ENCODE results near the gene COL5A1. TPM values are rescaled to one million over a fixed set of nuclear protein-coding genes. Genes with fewer than 3 reads are reported as not detected.

The COL5A1 gene
- total RNA-seq, 4 donors from 2014 or later: 4.0 to 12.8 (median 6.3) TPM

DNA sequence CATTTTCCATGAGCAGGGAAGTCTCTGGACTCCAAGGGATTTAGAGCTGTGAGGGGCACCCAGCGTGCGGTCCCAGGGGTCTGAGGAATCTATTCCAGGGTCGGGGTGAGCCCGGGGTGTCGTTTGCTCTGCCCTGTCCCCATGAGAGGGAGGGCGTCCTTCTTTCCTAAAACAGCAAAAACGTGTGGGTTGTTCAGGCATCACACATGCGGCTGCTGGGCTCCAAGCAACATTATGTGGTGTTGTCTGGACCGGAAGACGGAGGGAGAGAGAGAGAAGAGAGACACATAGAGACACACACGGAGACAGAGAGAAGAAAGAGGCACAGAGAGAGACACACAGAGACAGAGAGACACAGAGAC, 42.7 kb upstream of the COL5A1 start:
- no peak overlapping the region for H3K4me3 ChIP-seq
- no peak for DNase-seq

GRCh38 chr9:134600371-134600770, 41.2 kb upstream of the COL5A1 start:
- H3K36me3 ChIP-seq: no peaks in the 10 kb centered on the region
- H3K27me3 ChIP-seq: peaks cover 0 to 48% (median 0%) of the 10 kb centered on the region in 4 donors
- DNase-seq: no peak
- no peak for TF ChIP-seq POLR2A (IDR thresholded peaks at IDR 0.05)
- no peak for TF ChIP-seq CTCF (IDR thresholded peaks at IDR 0.05)
- intact Hi-C loops (cut with DNase I): no loop called here
- H3K4me1 ChIP-seq: no peaks in the 10 kb centered on the region
- peaks cover 0 to 6% (median 0%) of the 10 kb centered on the region in 3 donors for H3K9me3 ChIP-seq
- 77 to 85% methylated on average over 4 to 5 of the region's 6 CpGs for WGBS, 2 donors
- H3K4me3 ChIP-seq: no peak overlapping the region
- no peak overlapping the region for H3K27ac ChIP-seq

More for the DNA sequence above, 42.7 kb upstream of the COL5A1 start:
- Histone ChIP-seq H3K36me3 (no peaks in the 10 kb centered on the region), H3K27ac (no peak overlapping the region), H3K27me3 (peaks cover 0 to 46% (median 0%) of the 10 kb centered on the region in 4 donors), H3K9me3 (peaks cover 0 to 6% (median 0%) of the 10 kb centered on the region in 3 donors), H3K4me1 (no peaks in the 10 kb centered on the region)
- intact Hi-C loops (cut with DNase I): loop anchor here (10.0 kb wide), 1 partner anchor 56 kb away; no protein-coding TSS in a partner anchor
- 63 to 93% methylated on average over 4 to 10 of the region's 11 CpGs for WGBS, 2 donors
- TF ChIP-seq CTCF (IDR thresholded peaks at IDR 0.05): no peak

GRCh38 chr9:134600836-134601638, 40.6 kb upstream of the COL5A1 start:
- Histone ChIP-seq H3K9me3 (peaks cover 0 to 6% (median 0%) of the 10 kb centered on the region in 3 donors), H3K36me3 (no peaks in the 10 kb centered on the region), H3K4me3 (no peak overlapping the region), H3K27me3 (peaks cover 0 to 48% (median 0%) of the 10 kb centered on the region in 4 donors), H3K4me1 (no peaks in the 10 kb centered on the region), H3K27ac (no peak overlapping the region)
- DNase-seq: no peak
- intact Hi-C loops (cut with DNase I): no loop called here
- 81 to 84% methylated on average over 8 of the region's 10 CpGs for WGBS, 2 donors
- TF ChIP-seq POLR2A (IDR thresholded peaks at IDR 0.05): no peak
- TF ChIP-seq CTCF (IDR thresholded peaks at IDR 0.05): no peak

- TF ChIP-seq CTCF (IDR thresholded peaks at IDR 0.05) (no peak), POLR2A (IDR thresholded peaks at IDR 0.05) (no peak)
- H3K27ac ChIP-seq: no peak overlapping the region
- intact Hi-C loops (cut with DNase I): no loop called here
- 81 to 88% methylated on average over 7 of the region's 7 CpGs for WGBS, 2 donors
- peaks cover 0 to 6% (median 0%) of the 10 kb centered on the region in 3 donors for H3K9me3 ChIP-seq
- peaks cover 0 to 48% (median 0%) of the 10 kb centered on the region in 4 donors for H3K27me3 ChIP-seq
- H3K4me3 ChIP-seq: no peak overlapping the region
- H3K36me3 ChIP-seq: no peaks in the 10 kb centered on the region
- DNase-seq: no peak
- no peaks in the 10 kb centered on the region for H3K4me1 ChIP-seq
These were observed 39.8 kb upstream of the COL5A1 start for GRCh38 chr9:134601764-134602163.

GRCh38 chr9:134602547-134603362, 38.8 kb upstream of the COL5A1 start:
- Histone ChIP-seq H3K27ac (peak overlapping the region in 2 of 4 donors; percentile 25 to 44), H3K9me3 (peaks cover 0 to 6% (median 0%) of the 10 kb centered on the region in 3 donors), H3K4me3 (no peak overlapping the region), H3K4me1 (no peaks in the 10 kb centered on the region), H3K36me3 (no peaks in the 10 kb centered on the region), H3K27me3 (peaks cover 0 to 48% (median 0%) of the 10 kb centered on the region in 4 donors)
- WGBS, 2 donors: 86 to 87% methylated on average over 13 of the region's 31 CpGs
- TF ChIP-seq CTCF (IDR thresholded peaks at IDR 0.05) (no peak), POLR2A (IDR thresholded peaks at IDR 0.05) (no peak)
- intact Hi-C loops (cut with DNase I): no loop called here
- no peak for DNase-seq

All from esophagus squamous epithelium (tissue), 5 donors.